Activated B cell treated with CpG ODN at 0.5 μM for 24 hours (primary cell): ENCODE measurements around the gene PARG. TPM values are rescaled to one million over a fixed set of nuclear protein-coding genes. Genes with fewer than 3 reads are reported as not detected.
"Not testable (repeated sequence)": the region's sequence is repeated elsewhere in the genome, so short reads cannot be mapped to it uniquely, and the experiment has no call there.

Experiments
- ATAC-seq: fragments of 200-7000 bp; cut with Tn5 transposase; one replicate; pipeline ENCODE4 v1.10.0; 2021; ENCODE audit warnings: low read depth, mild to moderate bottlenecking, moderate library complexity
- CTCF ChIA-PET: fragments of 350-600 bp; sonication (Branson Sonifier 250); formaldehyde crosslinking; loops from one replicate; lab custom pipeline; 2021; ENCODE audit warnings: antibody characterized with exemption; lab: Charles Lee
- POLR2A ChIA-PET: fragments of 350-600 bp; sonication (Branson Sonifier 250); formaldehyde crosslinking; loops from one replicate; lab custom pipeline; 2021; ENCODE audit warnings: antibody characterized with exemption; lab: Charles Lee
- DNase-seq: peaks from one replicate; pipeline ENCODE4 v3.0.0; 2022
- H3K27ac Mint-ChIP-seq: one replicate; pipeline ENCODE4 v1.8.0; 2020; ENCODE audit warnings: mixed read lengths
- H3K27me3 Mint-ChIP-seq: one replicate; pipeline ENCODE4 v1.8.0; 2021; ENCODE audit warnings: mixed read lengths
- H3K36me3 Mint-ChIP-seq: one replicate; pipeline ENCODE4 v1.8.0; 2021; ENCODE audit warnings: low read depth, mixed read lengths
- H3K4me1 Mint-ChIP-seq: one replicate; pipeline ENCODE4 v1.8.0; 2021; ENCODE audit warnings: mixed read lengths
- H3K4me3 Mint-ChIP-seq: one replicate; pipeline ENCODE4 v1.8.0; 2020; ENCODE audit warnings: mild to moderate bottlenecking, mixed read lengths
- H3K9me3 Mint-ChIP-seq: one replicate; pipeline ENCODE4 v1.8.0; 2020; ENCODE audit warnings: mixed read lengths
- intact Hi-C: fragments of 100-400 bp; cut with micrococcal nuclease; formaldehyde crosslinking; loops from one replicate; pipeline ENCODE4 v1.15.1; 2024
- total RNA-seq: library from RNA; stranded (reverse); gene quantifications from 2 replicates; pipeline ENCODE4 v1.2.3, GENCODE V29; 2022

The PARG gene
- total RNA-seq, 1 donor from 2014 or later = 34.8 TPM

DNA sequence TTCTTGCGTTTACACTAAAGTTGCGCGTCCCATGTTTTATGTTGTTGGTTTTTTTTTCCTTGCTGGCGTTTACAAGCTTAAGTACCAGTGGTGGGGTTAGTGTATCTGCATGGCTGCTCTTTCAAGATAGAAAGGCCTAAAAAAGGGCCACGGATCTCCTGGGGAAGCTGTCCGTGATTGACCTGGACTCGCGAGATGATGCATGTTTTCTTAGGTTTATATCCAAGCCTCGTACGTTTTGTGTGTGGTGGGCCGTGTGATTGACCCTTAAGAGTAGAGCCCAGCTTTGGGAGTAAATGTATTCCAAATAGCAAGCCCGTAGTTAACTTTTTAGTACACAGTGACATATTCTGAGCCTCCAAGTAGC is 495 bp upstream of the PARG start:
- H3K9me3 Mint-ChIP-seq, CTCF ChIA-PET, DNase-seq, H3K27me3 Mint-ChIP-seq: not testable (repeated sequence)
- intact Hi-C loops = loop anchor here (1.0 kb wide), 1 partner anchor 682 kb away; no protein-coding TSS in a partner anchor
- H3K36me3 Mint-ChIP-seq = peaks cover 25% of the 10 kb centered on the region
- peak; percentile 2 for ATAC-seq
- H3K4me1 Mint-ChIP-seq = peaks cover 38% of the 10 kb centered on the region
- peak overlapping the region; percentile 100 for H3K4me3 Mint-ChIP-seq
- peak overlapping the region; percentile 91 for H3K27ac Mint-ChIP-seq
- POLR2A ChIA-PET = interaction anchor here (1.2 kb wide), 1 partner anchor 403 kb away, joined by 3 read pairs; no protein-coding TSS in a partner anchor

DNA sequence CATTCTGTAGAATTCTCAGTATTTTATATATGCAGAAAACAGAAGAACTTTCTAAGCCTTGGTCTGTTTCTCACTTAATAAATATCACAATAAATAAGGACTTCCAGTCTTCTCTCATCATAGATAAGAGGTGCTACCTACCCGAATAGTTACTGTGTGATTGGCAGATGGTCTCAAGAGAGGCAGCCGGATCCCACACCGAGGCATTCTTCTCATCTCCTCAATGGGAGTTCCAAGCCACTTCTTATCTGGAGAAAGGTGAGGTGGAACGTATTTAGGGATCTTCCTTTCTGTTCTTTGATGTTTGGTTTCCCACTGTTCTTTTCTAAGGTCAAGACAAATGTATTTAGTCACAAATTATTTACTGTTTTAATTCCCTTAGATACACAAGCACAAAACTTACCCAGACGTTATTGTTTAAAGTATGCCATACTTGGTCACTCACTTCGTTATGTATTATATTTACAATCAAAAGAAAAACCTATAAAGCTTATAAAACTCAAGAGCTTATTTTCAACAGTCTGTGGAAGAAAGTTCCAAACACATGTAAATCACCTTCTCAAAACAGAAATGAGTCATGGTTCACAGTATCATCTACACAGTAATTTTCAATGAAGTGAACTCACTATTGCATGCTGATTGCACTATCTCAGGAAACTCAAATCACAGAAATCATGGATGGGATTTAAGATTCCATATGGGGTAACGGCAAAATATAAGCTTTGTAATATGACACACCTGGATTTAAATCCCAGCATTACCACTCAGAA is 9.7 kb downstream of the PARG start:
- H3K27me3 Mint-ChIP-seq, H3K27ac Mint-ChIP-seq, POLR2A ChIA-PET, ATAC-seq, DNase-seq, CTCF ChIA-PET, intact Hi-C loops, H3K4me1 Mint-ChIP-seq, H3K4me3 Mint-ChIP-seq, H3K9me3 Mint-ChIP-seq: not testable (repeated sequence)
- H3K36me3 Mint-ChIP-seq = peaks cover 25% of the 10 kb centered on the region

DNA sequence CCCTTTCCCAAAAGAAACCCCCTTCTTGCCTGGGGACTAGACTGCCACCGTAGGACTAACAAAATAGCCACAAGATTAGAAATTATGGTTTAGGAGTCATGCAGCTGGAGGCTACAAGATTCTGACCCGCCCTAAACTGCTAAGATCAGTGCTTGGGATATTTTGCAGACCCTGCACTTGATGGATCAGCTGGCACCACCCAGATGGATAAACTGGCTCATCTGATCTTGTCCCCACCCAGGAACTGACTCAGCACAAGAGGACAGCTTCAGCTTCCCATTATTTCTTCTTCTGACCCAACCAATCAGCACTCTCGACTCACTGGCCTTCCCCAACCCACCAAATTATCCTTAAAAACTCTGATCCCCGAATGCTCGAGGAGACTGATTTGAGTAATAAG is 10.6 kb downstream of the PARG start:
- H3K27me3 Mint-ChIP-seq, POLR2A ChIA-PET, H3K4me3 Mint-ChIP-seq, H3K9me3 Mint-ChIP-seq, H3K4me1 Mint-ChIP-seq, ATAC-seq, CTCF ChIA-PET, intact Hi-C loops, H3K27ac Mint-ChIP-seq, DNase-seq: not testable (repeated sequence)
- H3K36me3 Mint-ChIP-seq = peaks cover 33% of the 10 kb centered on the region

DNA sequence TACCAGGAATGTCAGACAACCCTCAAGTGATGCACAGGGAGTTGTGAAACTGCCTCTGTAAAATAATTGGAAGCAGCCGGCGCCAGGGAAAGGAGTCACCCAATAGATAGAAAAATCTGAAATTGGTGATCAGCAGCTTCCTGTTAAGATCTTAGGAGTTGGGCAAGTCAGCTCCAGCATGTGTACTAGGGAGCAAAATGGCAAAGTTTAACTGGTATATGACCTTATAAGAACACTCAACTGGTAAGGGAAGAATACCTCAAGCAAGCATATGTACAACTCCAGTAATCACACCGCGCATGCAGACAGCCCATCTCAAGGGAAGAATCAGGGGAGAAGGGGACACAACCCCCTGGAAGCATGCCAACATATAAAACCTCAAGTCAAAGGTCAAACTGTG is 18.3 kb downstream of the PARG start:
- POLR2A ChIA-PET, H3K9me3 Mint-ChIP-seq, H3K4me3 Mint-ChIP-seq, DNase-seq, intact Hi-C loops, H3K4me1 Mint-ChIP-seq, H3K27me3 Mint-ChIP-seq, H3K27ac Mint-ChIP-seq, CTCF ChIA-PET, ATAC-seq: not testable (repeated sequence)
- peaks cover 38% of the 10 kb centered on the region for H3K36me3 Mint-ChIP-seq

DNA sequence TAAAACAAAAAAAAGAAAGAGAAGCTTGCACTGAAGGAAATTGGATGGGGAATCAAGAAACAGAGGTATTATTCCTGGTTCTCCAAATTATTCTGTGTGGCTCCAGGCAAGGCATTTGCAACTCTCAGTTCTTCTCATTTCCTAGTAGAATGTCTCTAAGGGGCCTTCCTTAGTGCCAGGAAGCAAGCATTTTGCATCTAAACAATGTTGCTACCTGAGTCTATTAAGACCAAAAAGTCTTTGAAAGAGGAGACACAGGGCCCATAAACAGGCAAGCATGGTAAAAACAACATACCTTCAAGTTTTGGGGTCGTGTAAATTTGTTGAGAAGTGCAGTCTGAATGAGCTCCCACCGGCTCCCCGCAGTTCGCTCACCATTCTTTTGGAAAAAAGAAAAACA is 19.8 kb downstream of the PARG start:
- H3K27me3 Mint-ChIP-seq, H3K4me1 Mint-ChIP-seq, H3K4me3 Mint-ChIP-seq, intact Hi-C loops, CTCF ChIA-PET, ATAC-seq, H3K27ac Mint-ChIP-seq, DNase-seq, H3K9me3 Mint-ChIP-seq, POLR2A ChIA-PET: not testable (repeated sequence)
- H3K36me3 Mint-ChIP-seq = peaks cover 35% of the 10 kb centered on the region

DNA sequence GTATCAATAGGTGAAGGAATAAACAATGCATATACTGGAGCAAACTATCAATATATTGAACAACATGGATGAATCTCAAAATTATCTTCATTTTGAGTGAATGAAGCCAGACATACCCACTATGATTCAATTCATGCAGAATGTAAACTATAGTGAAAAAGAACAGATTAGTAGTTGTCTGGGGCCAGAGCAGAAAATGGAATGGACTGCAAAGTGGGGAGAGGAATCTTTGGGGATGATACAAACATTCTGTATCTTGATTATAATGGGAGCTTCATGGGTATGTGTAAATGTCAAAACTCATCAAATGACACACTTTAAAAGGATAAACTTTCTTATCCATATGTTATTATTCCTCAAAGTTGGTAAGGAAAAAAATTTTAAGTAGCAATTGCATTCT is 23.9 kb downstream of the PARG start:
- DNase-seq, H3K27me3 Mint-ChIP-seq, H3K4me1 Mint-ChIP-seq, ATAC-seq, CTCF ChIA-PET, H3K9me3 Mint-ChIP-seq, POLR2A ChIA-PET, H3K27ac Mint-ChIP-seq, intact Hi-C loops, H3K4me3 Mint-ChIP-seq: not testable (repeated sequence)
- peaks cover 39% of the 10 kb centered on the region for H3K36me3 Mint-ChIP-seq

DNA sequence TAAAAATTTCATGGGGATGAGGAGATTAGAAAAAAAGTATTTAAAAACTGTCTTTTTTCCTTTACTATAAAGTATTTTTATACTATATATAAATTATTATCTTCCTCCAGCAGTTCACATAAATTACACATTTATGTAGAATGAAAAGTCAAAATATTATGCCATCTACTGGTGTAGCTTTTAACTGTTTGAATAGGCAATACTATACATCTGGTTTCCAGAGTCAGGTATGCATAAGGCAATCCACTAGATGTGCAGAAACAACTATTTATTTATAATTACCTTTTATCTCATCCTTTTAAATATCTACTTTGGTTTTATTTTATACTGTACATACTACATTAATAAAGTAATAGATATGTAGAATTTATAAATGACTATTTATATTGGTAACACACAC is 25.4 kb downstream of the PARG start:
- POLR2A ChIA-PET, ATAC-seq, H3K27me3 Mint-ChIP-seq, H3K4me1 Mint-ChIP-seq, DNase-seq, H3K9me3 Mint-ChIP-seq, H3K27ac Mint-ChIP-seq, intact Hi-C loops, CTCF ChIA-PET, H3K4me3 Mint-ChIP-seq: not testable (repeated sequence)
- H3K36me3 Mint-ChIP-seq = peaks cover 32% of the 10 kb centered on the region

DNA sequence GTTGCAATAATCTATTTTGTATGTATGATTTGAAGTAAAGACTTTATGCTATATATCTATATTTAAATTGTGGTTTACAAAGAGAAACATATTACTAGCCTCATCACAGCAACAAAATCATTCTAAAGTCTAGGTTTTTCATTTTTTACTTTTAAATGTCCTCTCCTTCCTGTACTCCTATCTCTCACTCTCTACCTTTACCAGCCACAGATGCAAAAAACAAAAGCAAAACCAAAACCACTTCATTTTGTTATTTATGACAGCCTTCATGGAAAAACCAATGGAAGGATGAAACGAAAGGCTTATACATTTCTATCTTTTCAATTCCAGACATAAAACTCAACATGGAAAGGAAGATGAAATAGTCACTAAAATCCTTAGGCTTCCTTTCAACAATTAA is 31.5 kb downstream of the PARG start:
- intact Hi-C loops, DNase-seq, H3K27me3 Mint-ChIP-seq, H3K27ac Mint-ChIP-seq, CTCF ChIA-PET, H3K9me3 Mint-ChIP-seq, ATAC-seq, H3K4me1 Mint-ChIP-seq, H3K4me3 Mint-ChIP-seq: not testable (repeated sequence)
- peaks cover 20% of the 10 kb centered on the region for H3K36me3 Mint-ChIP-seq
- POLR2A ChIA-PET = interaction anchor here (0.6 kb wide), 1 partner anchor 647 kb away, joined by 3 read pairs; no protein-coding TSS in a partner anchor

DNA sequence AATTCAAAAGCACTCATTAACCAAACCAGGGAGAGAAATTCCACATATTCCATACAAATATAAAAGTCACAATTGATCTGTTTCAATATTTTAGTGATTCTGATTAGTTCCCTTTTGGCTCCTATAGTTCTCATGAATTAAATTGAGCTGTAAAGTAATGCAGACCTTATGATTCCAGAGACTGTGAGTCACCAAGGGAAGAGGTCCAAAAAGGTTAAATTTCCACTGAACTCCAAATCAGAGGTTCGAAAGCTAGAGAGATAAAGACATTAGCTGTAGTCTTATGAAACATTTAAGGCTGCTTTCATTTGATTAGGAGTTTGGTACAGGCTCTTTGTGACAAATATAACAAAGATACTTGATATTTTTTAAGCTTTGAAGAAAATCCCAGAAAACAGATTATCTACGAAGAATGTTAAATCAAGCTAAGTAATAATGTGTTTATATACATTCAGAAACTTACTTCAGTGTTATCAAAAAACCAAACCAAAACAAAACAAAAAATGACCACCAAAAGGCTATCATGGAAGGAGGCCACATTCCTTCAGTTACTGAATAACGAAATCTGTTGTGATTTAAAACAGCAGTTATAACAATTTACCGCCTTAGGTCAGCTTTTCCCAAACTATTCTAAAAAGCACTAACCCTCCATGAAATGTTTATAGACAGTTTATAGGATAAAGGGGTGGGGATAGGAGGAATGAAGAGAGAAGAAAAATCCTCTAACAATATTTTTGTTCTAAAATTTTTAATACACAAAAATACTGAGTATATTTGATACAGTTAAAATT is 33.3 kb downstream of the PARG start:
- ATAC-seq, H3K9me3 Mint-ChIP-seq, CTCF ChIA-PET, POLR2A ChIA-PET, H3K27ac Mint-ChIP-seq, intact Hi-C loops, H3K4me1 Mint-ChIP-seq, H3K27me3 Mint-ChIP-seq, DNase-seq, H3K4me3 Mint-ChIP-seq: not testable (repeated sequence)
- peaks cover 16% of the 10 kb centered on the region for H3K36me3 Mint-ChIP-seq

DNA sequence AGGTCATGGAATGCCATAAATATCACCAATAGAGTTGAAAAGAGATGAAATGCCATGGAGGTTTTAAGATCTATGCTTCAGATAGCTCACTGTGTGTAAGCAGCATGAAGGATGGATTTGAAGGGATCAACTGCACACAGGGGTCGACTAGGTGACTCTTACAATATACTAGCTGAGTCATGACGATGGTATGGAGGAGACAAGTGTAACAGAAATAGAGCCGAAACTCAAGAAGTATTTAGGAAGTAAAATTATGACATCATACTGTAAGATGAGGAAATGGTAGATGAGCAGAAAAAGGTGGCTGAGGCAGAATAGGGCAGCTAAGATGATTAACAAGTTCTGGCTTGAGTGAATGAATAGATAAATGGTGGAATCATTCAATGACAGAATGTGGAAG is 38.0 kb downstream of the PARG start:
- peaks cover 16% of the 10 kb centered on the region for H3K36me3 Mint-ChIP-seq
- H3K27me3 Mint-ChIP-seq, H3K27ac Mint-ChIP-seq, H3K4me3 Mint-ChIP-seq, ATAC-seq, POLR2A ChIA-PET, H3K4me1 Mint-ChIP-seq, intact Hi-C loops, H3K9me3 Mint-ChIP-seq, CTCF ChIA-PET, DNase-seq: not testable (repeated sequence)

DNA sequence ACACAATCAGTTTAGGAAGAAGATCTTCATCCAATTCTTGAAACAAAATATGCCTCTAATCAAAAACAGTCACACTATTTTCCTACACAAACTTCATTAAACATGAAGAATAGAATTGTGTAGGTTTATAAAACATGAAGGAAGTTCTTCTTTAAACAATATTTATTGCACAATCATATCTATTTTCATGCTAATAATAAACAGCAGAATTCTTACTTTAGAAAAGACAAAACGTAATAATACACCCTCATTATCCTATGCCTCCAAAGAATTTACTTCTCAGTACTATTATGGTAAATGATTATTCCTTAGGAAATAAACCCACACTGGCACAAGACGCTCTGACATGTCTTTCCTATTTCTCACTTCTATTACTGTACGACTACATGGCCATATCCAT is 41.4 kb downstream of the PARG start:
- POLR2A ChIA-PET, H3K27ac Mint-ChIP-seq, intact Hi-C loops, CTCF ChIA-PET, H3K9me3 Mint-ChIP-seq, DNase-seq, ATAC-seq, H3K4me3 Mint-ChIP-seq, H3K4me1 Mint-ChIP-seq, H3K27me3 Mint-ChIP-seq: not testable (repeated sequence)
- peaks cover 16% of the 10 kb centered on the region for H3K36me3 Mint-ChIP-seq

DNA sequence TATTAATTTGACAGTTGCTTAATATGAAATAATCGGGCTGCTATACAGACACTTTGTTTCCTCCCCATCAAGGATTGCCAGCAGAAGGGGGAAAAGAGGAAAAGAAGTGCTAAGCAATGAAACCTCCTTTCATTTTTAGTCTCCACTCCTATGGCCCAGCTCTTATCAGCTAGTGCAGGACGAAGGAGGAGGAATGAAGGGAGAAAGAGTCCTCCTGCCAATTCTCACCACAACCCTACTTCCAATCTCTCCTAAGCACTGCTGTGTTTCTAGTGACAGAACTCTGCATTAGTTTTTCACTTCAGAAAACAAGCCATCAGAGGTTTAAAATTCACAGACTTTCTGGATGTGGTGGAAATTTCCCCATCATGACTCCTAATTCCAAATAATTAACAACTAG is 41.8 kb downstream of the PARG start:
- H3K9me3 Mint-ChIP-seq, H3K27ac Mint-ChIP-seq, POLR2A ChIA-PET, H3K27me3 Mint-ChIP-seq, intact Hi-C loops, ATAC-seq, H3K4me3 Mint-ChIP-seq, H3K4me1 Mint-ChIP-seq, DNase-seq, CTCF ChIA-PET: not testable (repeated sequence)
- H3K36me3 Mint-ChIP-seq = peaks cover 16% of the 10 kb centered on the region
